Measurements from ENCODE around the gene GPR31.

Gene GPR31

DNA sequence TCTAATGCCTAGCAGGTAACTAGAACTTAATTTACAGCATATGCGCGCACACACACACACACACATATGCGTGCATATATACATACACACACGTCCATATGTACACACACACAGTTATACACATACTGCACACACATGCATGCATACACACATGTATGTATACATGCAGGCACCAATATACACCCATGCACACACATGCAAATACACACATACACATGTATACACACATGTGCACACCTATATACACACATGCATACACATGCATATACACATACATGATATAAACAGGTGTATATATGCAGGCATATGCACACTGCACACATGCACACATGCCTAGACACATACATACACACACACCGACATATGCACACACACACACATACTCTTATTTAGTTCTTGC is 33.0 kb downstream of the GPR31 start:
- TF ChIP-seq POLR2AphosphoS5 (IDR thresholded peaks at IDR 0.05; ENCODE audit: low read depth, low read length) (no peak), SIN3A (IDR thresholded peaks at IDR 0.05; ENCODE audit: borderline replicate concordance, insufficient read depth, low read length) (no peak), FOXP2 (optimal IDR thresholded peaks at IDR 0.05; ENCODE audit: borderline replicate concordance, extremely low read depth, extremely low read length, insufficient read depth) (no peak), TAF1 (IDR thresholded peaks at IDR 0.05; ENCODE audit: borderline replicate concordance, insufficient read depth, low read length) (no peak)
- TF ChIP-seq, protein P1, sequence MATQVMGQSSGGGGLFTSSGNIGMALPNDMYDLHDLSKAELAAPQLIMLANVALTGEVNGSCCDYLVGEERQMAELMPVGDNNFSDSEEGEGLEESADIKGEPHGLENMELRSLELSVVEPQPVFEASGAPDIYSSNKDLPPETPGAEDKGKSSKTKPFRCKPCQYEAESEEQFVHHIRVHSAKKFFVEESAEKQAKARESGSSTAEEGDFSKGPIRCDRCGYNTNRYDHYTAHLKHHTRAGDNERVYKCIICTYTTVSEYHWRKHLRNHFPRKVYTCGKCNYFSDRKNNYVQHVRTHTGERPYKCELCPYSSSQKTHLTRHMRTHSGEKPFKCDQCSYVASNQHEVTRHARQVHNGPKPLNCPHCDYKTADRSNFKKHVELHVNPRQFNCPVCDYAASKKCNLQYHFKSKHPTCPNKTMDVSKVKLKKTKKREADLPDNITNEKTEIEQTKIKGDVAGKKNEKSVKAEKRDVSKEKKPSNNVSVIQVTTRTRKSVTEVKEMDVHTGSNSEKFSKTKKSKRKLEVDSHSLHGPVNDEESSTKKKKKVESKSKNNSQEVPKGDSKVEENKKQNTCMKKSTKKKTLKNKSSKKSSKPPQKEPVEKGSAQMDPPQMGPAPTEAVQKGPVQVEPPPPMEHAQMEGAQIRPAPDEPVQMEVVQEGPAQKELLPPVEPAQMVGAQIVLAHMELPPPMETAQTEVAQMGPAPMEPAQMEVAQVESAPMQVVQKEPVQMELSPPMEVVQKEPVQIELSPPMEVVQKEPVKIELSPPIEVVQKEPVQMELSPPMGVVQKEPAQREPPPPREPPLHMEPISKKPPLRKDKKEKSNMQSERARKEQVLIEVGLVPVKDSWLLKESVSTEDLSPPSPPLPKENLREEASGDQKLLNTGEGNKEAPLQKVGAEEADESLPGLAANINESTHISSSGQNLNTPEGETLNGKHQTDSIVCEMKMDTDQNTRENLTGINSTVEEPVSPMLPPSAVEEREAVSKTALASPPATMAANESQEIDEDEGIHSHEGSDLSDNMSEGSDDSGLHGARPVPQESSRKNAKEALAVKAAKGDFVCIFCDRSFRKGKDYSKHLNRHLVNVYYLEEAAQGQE (IDR thresholded peaks at IDR 0.05; ENCODE audit: insufficient read depth in 1 of 2, low read depth in 2 of 2, low read length in 2 of 2) = no peak

DNA sequence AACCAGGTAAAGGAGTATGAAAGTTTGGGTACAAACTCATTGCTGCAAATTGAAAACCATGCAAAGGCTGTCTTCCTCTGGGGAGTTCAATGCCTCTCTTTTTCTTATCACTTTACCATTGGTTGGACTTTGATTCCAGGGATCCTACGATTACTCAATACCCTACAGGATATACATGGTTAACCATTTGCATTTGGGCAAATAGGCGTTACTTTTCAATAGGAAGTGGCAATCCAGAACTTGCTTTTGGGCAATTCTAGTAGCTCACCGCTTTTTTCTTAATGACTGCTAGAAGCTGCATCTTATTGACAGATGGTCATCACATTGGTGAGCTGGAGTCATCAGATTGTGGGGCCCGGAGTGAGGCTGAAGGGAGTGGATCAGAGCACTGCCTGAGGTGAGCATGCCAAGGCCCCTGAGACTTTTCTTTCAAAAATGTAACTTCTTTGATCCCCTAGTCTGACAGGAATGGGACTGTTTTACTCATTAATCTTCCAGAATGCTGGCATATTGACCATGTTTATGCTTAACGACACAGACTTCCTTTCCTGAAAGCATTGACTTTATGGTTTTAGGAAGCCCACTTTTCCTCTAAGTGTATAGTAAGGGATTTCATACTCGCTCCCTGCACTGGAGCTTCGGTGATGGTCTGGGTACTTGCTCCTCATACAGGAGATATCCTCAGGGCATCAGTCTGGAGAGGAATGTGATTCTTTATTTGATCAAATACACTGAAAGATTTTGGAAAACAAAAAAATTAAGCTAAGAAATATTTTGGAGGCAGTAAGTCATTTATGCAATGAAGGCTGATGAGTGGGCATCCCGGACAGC is 34.7 kb downstream of the GPR31 start, which contains the start of gene CCR6:
CCR6 (plus strand) TSS at position 270 of the 831 bp plus-strand sequence. CDS start 13,039 bp downstream, outside the sequence.
- TF ChIP-seq, protein P1 (IDR thresholded peaks at IDR 0.05; ENCODE audit: insufficient read depth in 1 of 2, low read depth in 2 of 2, low read length in 2 of 2) = no peak
- TF ChIP-seq TAF1 (IDR thresholded peaks at IDR 0.05; ENCODE audit: borderline replicate concordance, insufficient read depth, low read length) (no peak), FOXP2 (optimal IDR thresholded peaks at IDR 0.05; ENCODE audit: borderline replicate concordance, extremely low read depth, extremely low read length, insufficient read depth) (no peak), SIN3A (IDR thresholded peaks at IDR 0.05; ENCODE audit: borderline replicate concordance, insufficient read depth, low read length) (no peak), POLR2AphosphoS5 (IDR thresholded peaks at IDR 0.05; ENCODE audit: low read depth, low read length) (no peak)

DNA sequence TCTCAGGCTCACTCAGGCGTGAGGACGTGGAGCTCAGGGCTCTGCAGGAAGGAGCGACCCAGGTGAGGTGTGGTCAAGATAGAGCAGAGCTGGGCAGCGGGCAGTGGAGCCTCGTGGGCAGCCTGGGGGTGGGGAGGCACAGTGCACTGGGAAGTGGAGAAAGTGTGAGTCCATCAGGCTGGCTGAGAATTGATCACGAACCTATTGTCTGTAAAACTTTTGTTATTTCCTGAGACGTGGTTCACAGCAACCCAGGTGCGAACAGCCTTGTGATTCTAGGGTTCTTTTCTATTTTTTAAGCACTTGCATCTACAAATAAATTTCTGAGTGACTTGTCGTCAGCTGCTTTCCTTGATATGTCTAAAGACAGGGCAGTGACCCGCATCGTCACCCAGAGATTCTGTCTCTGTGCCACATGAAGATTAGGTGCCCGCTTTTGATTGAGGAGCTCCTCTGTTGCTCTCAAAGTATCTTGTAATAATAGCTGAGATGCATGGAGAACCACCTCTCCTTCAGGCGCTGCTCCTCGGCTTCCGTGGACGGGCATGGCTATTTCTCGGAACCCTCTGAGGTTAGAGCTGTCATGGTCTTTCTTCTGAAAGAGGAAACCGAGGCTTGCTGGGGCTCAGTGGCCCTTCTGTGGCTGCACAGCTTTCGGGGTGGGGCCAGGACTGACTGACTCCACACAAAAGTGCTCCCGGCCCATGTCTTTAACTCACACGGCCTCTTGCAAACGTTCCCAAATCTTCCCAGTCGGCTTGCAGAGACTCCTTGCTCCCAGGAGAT is 35.5 kb downstream of the GPR31 start:
- TF ChIP-seq SIN3A (IDR thresholded peaks at IDR 0.05; ENCODE audit: borderline replicate concordance, insufficient read depth, low read length) = no peak
- TF ChIP-seq TAF1 (IDR thresholded peaks at IDR 0.05; ENCODE audit: borderline replicate concordance, insufficient read depth, low read length) = no peak
- TF ChIP-seq POLR2AphosphoS5 (IDR thresholded peaks at IDR 0.05; ENCODE audit: low read depth, low read length) = no peak
- no peak for TF ChIP-seq FOXP2 (optimal IDR thresholded peaks at IDR 0.05; ENCODE audit: borderline replicate concordance, extremely low read depth, extremely low read length, insufficient read depth)
- TF ChIP-seq, protein P1 (IDR thresholded peaks at IDR 0.05; ENCODE audit: insufficient read depth in 1 of 2, low read depth in 2 of 2, low read length in 2 of 2) = no peak

DNA sequence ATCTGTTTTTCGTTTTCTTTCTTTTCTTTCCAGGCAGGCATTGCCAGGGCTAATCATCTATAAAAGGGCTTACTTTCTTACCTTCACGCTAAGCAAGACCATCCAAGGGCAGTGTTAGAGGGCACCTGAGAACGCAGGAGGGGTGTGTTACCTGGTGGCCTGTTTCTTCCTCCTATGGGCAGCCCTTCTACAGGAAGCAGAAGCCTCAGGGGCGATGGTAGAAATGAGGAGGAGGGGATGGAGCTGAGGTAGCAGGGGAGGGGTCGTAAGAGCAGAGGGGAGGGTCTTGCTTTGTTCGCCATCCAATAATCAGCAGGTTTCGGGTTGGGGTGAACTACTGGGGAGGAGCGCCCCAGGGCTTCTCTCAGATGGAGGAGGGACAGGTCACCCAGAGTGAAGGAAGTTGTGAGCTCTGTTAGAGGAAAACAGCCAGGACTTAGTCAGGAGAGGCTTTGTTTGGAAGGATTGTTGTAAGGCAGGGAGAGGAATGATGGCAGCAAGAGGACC is 36.4 kb downstream of the GPR31 start:
- TF ChIP-seq, protein P1 (IDR thresholded peaks at IDR 0.05; ENCODE audit: insufficient read depth in 1 of 2, low read depth in 2 of 2, low read length in 2 of 2) = no peak
- no peak for TF ChIP-seq TAF1 (IDR thresholded peaks at IDR 0.05; ENCODE audit: borderline replicate concordance, insufficient read depth, low read length)
- no peak for TF ChIP-seq POLR2AphosphoS5 (IDR thresholded peaks at IDR 0.05; ENCODE audit: low read depth, low read length)
- TF ChIP-seq SIN3A (IDR thresholded peaks at IDR 0.05; ENCODE audit: borderline replicate concordance, insufficient read depth, low read length) = no peak
- no peak for TF ChIP-seq FOXP2 (optimal IDR thresholded peaks at IDR 0.05; ENCODE audit: borderline replicate concordance, extremely low read depth, extremely low read length, insufficient read depth)
